ENCODE measurements around the gene HRAS.

Gene HRAS

GRCh38 chr11:488062-488461 is 47.3 kb downstream of the HRAS start:
- no peaks in the 10 kb centered on the region for H4K20me1 ChIP-seq (ENCODE audit: control insufficient read depth, insufficient read depth, low read depth, low read length)

GRCh38 chr11:487571-488021 is 47.8 kb downstream of the HRAS start:
- no peaks in the 10 kb centered on the region; the same call in 1 of the 2 replicates for H3K79me2 ChIP-seq (ENCODE audit: control insufficient read depth, low read length)
- no peaks in the 10 kb centered on the region; the same call in 1 of the 2 replicates for H3K36me3 ChIP-seq (ENCODE audit: control insufficient read depth, low read length)
- H3K27me3 ChIP-seq (ENCODE audit: control insufficient read depth, low read length) = no peaks in the 10 kb centered on the region
- TF ChIP-seq CTCF (IDR thresholded peaks at IDR 0.05; ENCODE audit: low read depth, low read length, poor library complexity, severe bottlenecking) = no peak
- TF ChIP-seq EZH2phosphoT487 (IDR thresholded peaks at IDR 0.05; ENCODE audit: borderline replicate concordance, low read length) = no peak
- no peak overlapping the region for H3K4me3 ChIP-seq (ENCODE audit: low read length)
- H3K9me3 ChIP-seq (ENCODE audit: control insufficient read depth, insufficient read depth, low read length) = no peaks in the 10 kb centered on the region
- no peaks in the 10 kb centered on the region for H3K9me2 ChIP-seq (replicated peaks; ENCODE audit: control insufficient read depth, low read length)
- H3K4me1 ChIP-seq (ENCODE audit: control insufficient read depth, low read length) = peaks cover 2% of the 10 kb centered on the region
- H3F3A ChIP-seq (ENCODE audit: control insufficient read depth, insufficient read depth) = no peaks in the 10 kb centered on the region
- no peak overlapping the region for H3K27ac ChIP-seq (ENCODE audit: low read depth, low read length)
- no peaks in the 10 kb centered on the region for H4K20me1 ChIP-seq (ENCODE audit: control insufficient read depth, insufficient read depth, low read depth, low read length)
- no peak overlapping the region for H3K4me2 ChIP-seq (ENCODE audit: low read length)

More at GRCh38 chr11:488062-488461, 47.3 kb downstream of the HRAS start:
- Histone ChIP-seq H3K4me2 (ENCODE audit: low read length) (no peak overlapping the region), H3K9me2 (replicated peaks; ENCODE audit: control insufficient read depth, low read length) (no peaks in the 10 kb centered on the region), H3F3A (ENCODE audit: control insufficient read depth, insufficient read depth) (no peaks in the 10 kb centered on the region), H3K4me1 (ENCODE audit: control insufficient read depth, low read length) (peaks cover 7% of the 10 kb centered on the region), H3K36me3 (ENCODE audit: control insufficient read depth, low read length) (no peaks in the 10 kb centered on the region; the same call in 1 of the 2 replicates), H3K27me3 (ENCODE audit: control insufficient read depth, low read length) (no peaks in the 10 kb centered on the region), H3K79me2 (ENCODE audit: control insufficient read depth, low read length) (no peaks in the 10 kb centered on the region; the same call in 1 of the 2 replicates), H3K9me3 (ENCODE audit: control insufficient read depth, insufficient read depth, low read length) (no peaks in the 10 kb centered on the region), H3K4me3 (ENCODE audit: low read length) (no peak overlapping the region), H3K27ac (ENCODE audit: low read depth, low read length) (no peak overlapping the region)
- TF ChIP-seq EZH2phosphoT487 (IDR thresholded peaks at IDR 0.05; ENCODE audit: borderline replicate concordance, low read length) (no peak), CTCF (IDR thresholded peaks at IDR 0.05; ENCODE audit: low read depth, low read length, poor library complexity, severe bottlenecking) (no peak)

- Histone ChIP-seq H3K4me1 (ENCODE audit: control insufficient read depth, low read length) (no peaks in the 10 kb centered on the region), H3K4me2 (ENCODE audit: low read length) (no peak overlapping the region), H3K9me3 (ENCODE audit: control insufficient read depth, insufficient read depth, low read length) (no peaks in the 10 kb centered on the region), H3F3A (ENCODE audit: control insufficient read depth, insufficient read depth) (no peaks in the 10 kb centered on the region; the same call in 1 of the 2 replicates), H3K36me3 (ENCODE audit: control insufficient read depth, low read length) (no peaks in the 10 kb centered on the region; the same call in 1 of the 2 replicates), H3K27ac (ENCODE audit: low read depth, low read length) (no peak overlapping the region), H4K20me1 (ENCODE audit: control insufficient read depth, insufficient read depth, low read depth, low read length) (no peaks in the 10 kb centered on the region), H3K79me2 (ENCODE audit: control insufficient read depth, low read length) (no peaks in the 10 kb centered on the region; the same call in 1 of the 2 replicates), H3K4me3 (ENCODE audit: low read length) (no peak overlapping the region), H3K27me3 (ENCODE audit: control insufficient read depth, low read length) (no peaks in the 10 kb centered on the region), H3K9me2 (replicated peaks; ENCODE audit: control insufficient read depth, low read length) (no peaks in the 10 kb centered on the region)
- TF ChIP-seq EZH2phosphoT487 (IDR thresholded peaks at IDR 0.05; ENCODE audit: borderline replicate concordance, low read length) = no peak
- TF ChIP-seq CTCF (IDR thresholded peaks at IDR 0.05; ENCODE audit: low read depth, low read length, poor library complexity, severe bottlenecking) = no peak
These were observed 49.2 kb downstream of the HRAS start for GRCh38 chr11:486189-486588.

Data from DOHH2 (cell line).